ENCODE measurements around the gene TDRD12.
A peak's percentile ranks its signal among the peaks of the same experiment; 100 is the strongest.

Gene TDRD12

GRCh38 chr19:32676895-32677359, 42.6 kb upstream of the TDRD12 start:
- POLR2A ChIA-PET: interaction anchor here (1.4 to 4.0 kb wide), 2 partner anchors 12 to 15 kb away, joined by 3 to 44 read pairs; partner anchors contain the start of gene NUDT19
- no peak overlapping the region for H3K4me3 ChIP-seq (ENCODE audit: low read depth, low read length)
- CTCF ChIA-PET: interaction anchor here (0.6 to 3.1 kb wide), 6 partner anchors 11 to 1514 kb away, joined by 3 to 16 read pairs (median 5); partner anchors contain the start of gene NUDT19

DNA sequence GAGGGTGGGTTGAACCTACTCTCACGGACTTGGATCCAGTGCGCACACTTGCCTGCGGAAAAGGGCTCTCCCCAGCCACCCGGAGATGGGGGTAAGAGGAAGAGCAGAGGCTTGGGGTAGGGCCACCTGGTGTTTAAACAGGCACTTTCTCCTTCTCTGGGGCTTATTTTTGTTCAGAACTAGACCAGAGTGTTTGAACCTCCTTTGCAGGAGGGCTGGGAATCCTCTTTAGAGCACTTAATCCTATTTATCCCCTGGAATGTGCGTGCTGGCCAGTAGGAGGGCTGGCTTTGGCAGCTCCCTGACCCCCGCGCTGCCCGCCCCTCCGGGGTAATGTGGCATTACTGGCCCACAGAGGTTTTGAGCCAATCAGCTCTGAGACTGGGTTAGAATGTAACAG, 41.9 kb upstream of the TDRD12 start:
- H3K4me3 ChIP-seq (ENCODE audit: low read depth, low read length): no peak overlapping the region
- ChIA-PET CTCF (interaction anchor here (0.6 to 3.1 kb wide), 10 partner anchors 10 to 1515 kb away, joined by 3 to 16 read pairs (median 4); partner anchors contain the start of gene NUDT19), POLR2A (interaction anchor here (1.4 to 2.2 kb wide), 2 partner anchors 13 to 14 kb away, joined by 3 to 9 read pairs; partner anchors contain the start of gene NUDT19)
- TF ChIP-seq ZNF529 (tag by site-specific recombination; IDR thresholded peaks at IDR 0.05; ENCODE audit: insufficient replicate concordance) (no peak), SETDB1 (IDR thresholded peaks at IDR 0.05; ENCODE audit: insufficient read length, low read length) (no peak), ZNF423 (tag by site-specific recombination; IDR thresholded peaks at IDR 0.05) (no peak), ZNF416 (tag by site-specific recombination; IDR thresholded peaks at IDR 0.05) (no peak), ZNF175 (tag by site-specific recombination; IDR thresholded peaks at IDR 0.05) (no peak), GLIS1 (tag by site-specific recombination; IDR thresholded peaks at IDR 0.05) (peak; percentile 78), ZNF112 (tag by site-specific recombination; IDR thresholded peaks at IDR 0.05) (no peak), ZNF341 (tag by site-specific recombination; IDR thresholded peaks at IDR 0.05; ENCODE audit: low read depth) (peak; percentile 57), SP2 (tag by site-specific recombination; IDR thresholded peaks at IDR 0.05) (peak; percentile 57), TCF7L2 (IDR thresholded peaks at IDR 0.05; ENCODE audit: borderline replicate concordance, low read depth, low read length) (no peak), ZNF555 (tag by site-specific recombination; conservative IDR thresholded peaks at IDR 0.05) (no peak), BCL11B (tag by site-specific recombination; IDR thresholded peaks at IDR 0.05; ENCODE audit: low read depth) (0 out of 2 replicates have a peak, but pooled peaks have one; percentile 33), ZNF580 (tag by site-specific recombination; IDR thresholded peaks at IDR 0.05) (no peak), ZFHX2 (tag by site-specific recombination; conservative IDR thresholded peaks at IDR 0.05) (no peak), ZBTB8A (tag by site-specific recombination; IDR thresholded peaks at IDR 0.05) (peak; percentile 51; the same call in 1 of the 2 replicates), ZNF473 (tag by site-specific recombination; IDR thresholded peaks at IDR 0.05) (no peak), EGR2 (tag by site-specific recombination; IDR thresholded peaks at IDR 0.05; ENCODE audit: low read depth) (no peak), GLIS2 (tag by site-specific recombination; IDR thresholded peaks at IDR 0.05) (peak; percentile 56), ZNF169 (tag by site-specific recombination; IDR thresholded peaks at IDR 0.05) (no peak), ZNF654 (tag by site-specific recombination; IDR thresholded peaks at IDR 0.05; ENCODE audit: low read depth) (no peak), ZSCAN23 (tag by site-specific recombination; IDR thresholded peaks at IDR 0.05) (no peak)
- TF ChIP-seq, protein P1, sequence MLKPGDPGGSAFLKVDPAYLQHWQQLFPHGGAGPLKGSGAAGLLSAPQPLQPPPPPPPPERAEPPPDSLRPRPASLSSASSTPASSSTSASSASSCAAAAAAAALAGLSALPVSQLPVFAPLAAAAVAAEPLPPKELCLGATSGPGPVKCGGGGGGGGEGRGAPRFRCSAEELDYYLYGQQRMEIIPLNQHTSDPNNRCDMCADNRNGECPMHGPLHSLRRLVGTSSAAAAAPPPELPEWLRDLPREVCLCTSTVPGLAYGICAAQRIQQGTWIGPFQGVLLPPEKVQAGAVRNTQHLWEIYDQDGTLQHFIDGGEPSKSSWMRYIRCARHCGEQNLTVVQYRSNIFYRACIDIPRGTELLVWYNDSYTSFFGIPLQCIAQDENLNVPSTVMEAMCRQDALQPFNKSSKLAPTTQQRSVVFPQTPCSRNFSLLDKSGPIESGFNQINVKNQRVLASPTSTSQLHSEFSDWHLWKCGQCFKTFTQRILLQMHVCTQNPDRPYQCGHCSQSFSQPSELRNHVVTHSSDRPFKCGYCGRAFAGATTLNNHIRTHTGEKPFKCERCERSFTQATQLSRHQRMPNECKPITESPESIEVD (tag by site-specific recombination; IDR thresholded peaks at IDR 0.05): no peak
- TF ChIP-seq, protein P2, sequence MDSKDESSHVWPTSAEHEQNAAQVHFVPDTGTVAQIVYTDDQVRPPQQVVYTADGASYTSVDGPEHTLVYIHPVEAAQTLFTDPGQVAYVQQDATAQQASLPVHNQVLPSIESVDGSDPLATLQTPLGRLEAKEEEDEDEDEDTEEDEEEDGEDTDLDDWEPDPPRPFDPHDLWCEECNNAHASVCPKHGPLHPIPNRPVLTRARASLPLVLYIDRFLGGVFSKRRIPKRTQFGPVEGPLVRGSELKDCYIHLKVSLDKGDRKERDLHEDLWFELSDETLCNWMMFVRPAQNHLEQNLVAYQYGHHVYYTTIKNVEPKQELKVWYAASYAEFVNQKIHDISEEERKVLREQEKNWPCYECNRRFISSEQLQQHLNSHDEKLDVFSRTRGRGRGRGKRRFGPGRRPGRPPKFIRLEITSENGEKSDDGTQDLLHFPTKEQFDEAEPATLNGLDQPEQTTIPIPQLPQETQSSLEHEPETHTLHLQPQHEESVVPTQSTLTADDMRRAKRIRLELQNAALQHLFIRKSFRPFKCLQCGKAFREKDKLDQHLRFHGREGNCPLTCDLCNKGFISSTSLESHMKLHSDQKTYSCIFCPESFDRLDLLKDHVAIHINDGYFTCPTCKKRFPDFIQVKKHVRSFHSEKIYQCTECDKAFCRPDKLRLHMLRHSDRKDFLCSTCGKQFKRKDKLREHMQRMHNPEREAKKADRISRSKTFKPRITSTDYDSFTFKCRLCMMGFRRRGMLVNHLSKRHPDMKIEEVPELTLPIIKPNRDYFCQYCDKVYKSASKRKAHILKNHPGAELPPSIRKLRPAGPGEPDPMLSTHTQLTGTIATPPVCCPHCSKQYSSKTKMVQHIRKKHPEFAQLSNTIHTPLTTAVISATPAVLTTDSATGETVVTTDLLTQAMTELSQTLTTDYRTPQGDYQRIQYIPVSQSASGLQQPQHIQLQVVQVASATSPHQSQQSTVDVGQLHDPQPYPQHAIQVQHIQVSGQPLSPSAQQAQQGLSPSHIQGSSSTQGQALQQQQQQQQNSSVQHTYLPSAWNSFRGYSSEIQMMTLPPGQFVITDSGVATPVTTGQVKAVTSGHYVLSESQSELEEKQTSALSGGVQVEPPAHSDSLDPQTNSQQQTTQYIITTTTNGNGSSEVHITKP (tag by site-specific recombination; IDR thresholded peaks at IDR 0.05): no peak
- H3K36me3 ChIP-seq (ENCODE audit: control insufficient read depth in 2 of 2, insufficient read depth in 1 of 2, low read length in 2 of 2): no peaks in the 10 kb centered on the region; a peak in 1 of 3 replicates
- peak overlapping the region; percentile 16; the same call in 1 of the 2 replicates for H3K27ac ChIP-seq (ENCODE audit: extremely low read depth, low read depth, low read length)
- peaks cover 19% of the 10 kb centered on the region for H3K4me1 ChIP-seq (ENCODE audit: control insufficient read depth, insufficient read depth, low read length)
- H3K9me3 ChIP-seq (ENCODE audit: control insufficient read depth, insufficient read depth, low read depth, low read length): no peaks in the 10 kb centered on the region

More at GRCh38 chr19:32676895-32677359, 42.6 kb upstream of the TDRD12 start:
- Histone ChIP-seq H3K9me3 (ENCODE audit: control insufficient read depth, insufficient read depth, low read depth, low read length) (no peaks in the 10 kb centered on the region), H3K36me3 (ENCODE audit: control insufficient read depth in 2 of 2, insufficient read depth in 1 of 2, low read length in 2 of 2) (no peaks in the 10 kb centered on the region; a peak in 1 of 3 replicates), H3K27ac (ENCODE audit: extremely low read depth, low read depth, low read length) (peak overlapping the region; percentile 16; the same call in 1 of the 2 replicates), H3K4me1 (ENCODE audit: control insufficient read depth, insufficient read depth, low read length) (peaks cover 22% of the 10 kb centered on the region)
- no peak for TF ChIP-seq ZBTB1 (tag by site-specific recombination; IDR thresholded peaks at IDR 0.05)
- TF ChIP-seq ZNF623 (tag by site-specific recombination; IDR thresholded peaks at IDR 0.05): no peak
- no peak for TF ChIP-seq ZBTB8A (tag by site-specific recombination; IDR thresholded peaks at IDR 0.05)
- no peak for TF ChIP-seq SALL2 (tag by site-specific recombination; IDR thresholded peaks at IDR 0.05; ENCODE audit: borderline replicate concordance)
- no peak for TF ChIP-seq ZNF266 (tag by site-specific recombination; IDR thresholded peaks at IDR 0.05; ENCODE audit: low read depth)
- no peak for TF ChIP-seq ZBTB48 (tag by site-specific recombination; IDR thresholded peaks at IDR 0.05)
- TF ChIP-seq KLF16 (tag by site-specific recombination; IDR thresholded peaks at IDR 0.05): no peak
- no peak for TF ChIP-seq ZNF792 (tag by site-specific recombination; IDR thresholded peaks at IDR 0.05)
- TF ChIP-seq ZNF747 (tag by site-specific recombination; IDR thresholded peaks at IDR 0.05): no peak
- TF ChIP-seq SETDB1 (IDR thresholded peaks at IDR 0.05; ENCODE audit: insufficient read length, low read length): no peak
